Left renal pelvis (tissue), 4 donors: Measurements from ENCODE around the gene MYH7. TPM values are rescaled to one million over a fixed set of nuclear protein-coding genes. Genes with fewer than 3 reads are reported as not detected.

Experiments
- DNase-seq, 4 donors: peaks; one replicate each; pipeline ENCODE4 v3.0.0-alpha.2; 2013; ENCODE audit warnings: low read depth in 4 of 4, low spot score in 3 of 4
- polyA plus RNA-seq, 4 donors: library from polyadenylated mRNA; unstranded; fragments of 120-200 nt; gene quantifications; one replicate each; pipeline ENCODE4 v1.2.1, GENCODE V29; 2013; ENCODE audit not compliant: insufficient read length in 4 of 4

MYH7 gene
- polyA plus RNA-seq, 4 donors, result 0.10 to 0.30 (median 0.21) TPM

DNA sequence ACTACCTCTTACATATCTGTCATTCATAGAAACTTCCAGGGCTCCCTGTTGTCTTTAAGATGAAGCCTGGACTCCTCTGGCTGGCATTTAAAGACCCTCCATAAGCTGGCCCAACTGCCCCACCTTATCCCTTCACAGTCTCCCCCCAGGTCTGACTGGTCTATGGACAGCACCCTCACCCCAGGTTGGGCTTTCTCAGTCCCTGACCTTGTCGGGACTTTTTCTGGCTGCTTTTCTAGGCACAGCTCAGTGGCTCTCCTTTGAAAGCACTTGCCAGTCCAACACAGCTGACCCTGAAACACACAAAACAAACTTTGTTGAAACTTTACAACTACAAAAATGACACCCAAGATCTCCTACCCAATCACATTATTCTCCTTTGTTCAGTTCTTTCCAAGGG, 13.9 kb upstream of the MYH7 start:
- no peak for DNase-seq

DNA sequence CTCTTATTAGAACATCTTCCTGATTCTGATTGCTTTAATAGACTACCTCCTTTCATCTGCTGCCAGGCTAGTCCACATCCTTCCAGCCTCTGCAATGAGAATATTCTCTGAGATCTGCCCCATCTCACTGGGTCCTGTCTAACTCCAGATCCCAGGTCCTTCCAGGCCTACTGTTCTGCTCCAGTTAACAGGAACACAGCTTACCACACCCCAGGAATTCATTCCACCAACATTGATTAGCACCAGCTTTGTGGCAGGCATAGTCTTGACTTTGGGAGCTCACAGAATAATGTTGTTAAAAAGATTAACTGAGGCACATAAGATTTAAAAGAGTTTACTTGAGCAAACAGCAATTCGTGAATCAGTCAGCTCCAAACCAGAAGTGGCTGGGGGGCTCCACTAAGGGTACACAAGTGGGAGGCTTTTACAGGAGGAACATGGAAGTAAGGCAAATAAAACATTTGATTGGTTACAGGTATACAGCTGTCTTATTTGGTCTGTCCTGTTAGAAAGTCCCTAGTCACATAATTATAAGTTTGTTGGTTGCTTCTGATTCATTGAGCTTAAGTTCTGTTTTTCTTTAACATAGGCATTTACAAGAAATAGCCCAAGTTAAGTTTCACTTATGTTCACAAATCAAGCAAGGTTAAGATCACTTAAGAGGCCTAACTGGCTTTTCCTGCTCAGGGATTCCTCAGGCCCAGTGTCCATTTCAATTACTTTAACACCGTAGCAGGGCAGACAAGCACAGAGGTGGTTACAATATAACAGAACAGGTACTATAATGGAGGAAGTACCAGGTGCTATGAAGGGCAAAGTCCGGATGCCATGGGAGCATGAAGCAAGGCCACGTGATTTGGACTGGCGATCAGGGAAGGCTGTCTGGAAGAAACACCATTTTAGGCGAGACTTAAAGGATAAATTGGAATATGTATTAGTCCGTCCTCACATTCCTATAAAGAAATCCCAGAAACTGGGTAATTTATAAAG, 12.2 kb upstream of the MYH7 start:
- DNase-seq, result no peak

DNA sequence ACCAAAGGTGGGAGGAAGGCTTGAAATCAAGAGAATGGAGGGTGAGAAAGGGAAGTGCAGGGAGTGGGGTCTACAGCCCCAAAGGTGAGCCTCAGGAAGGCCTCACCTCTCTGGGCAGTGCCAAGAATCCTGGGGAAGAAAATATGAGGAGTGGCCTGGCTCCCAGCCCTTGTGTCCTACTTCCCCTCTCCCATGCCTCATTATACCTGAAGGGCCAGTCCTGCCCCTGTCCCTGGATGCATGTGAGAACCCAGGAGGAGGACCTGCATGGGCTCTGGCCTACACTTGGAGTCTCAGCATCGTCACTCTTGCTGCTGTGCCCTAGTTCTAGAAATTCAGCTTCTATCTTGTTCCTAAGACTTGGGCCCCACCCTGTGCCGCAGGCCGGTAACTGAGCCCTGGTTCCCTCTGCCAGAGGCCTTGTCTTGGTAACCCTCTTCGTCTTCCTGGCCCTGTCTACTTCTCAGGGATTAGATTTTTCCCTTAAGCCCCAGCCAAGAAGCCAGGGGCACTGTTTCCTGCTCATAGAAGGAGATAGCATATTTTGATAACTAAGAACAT, 10.9 kb upstream of the MYH7 start:
- DNase-seq, result no peak

DNA sequence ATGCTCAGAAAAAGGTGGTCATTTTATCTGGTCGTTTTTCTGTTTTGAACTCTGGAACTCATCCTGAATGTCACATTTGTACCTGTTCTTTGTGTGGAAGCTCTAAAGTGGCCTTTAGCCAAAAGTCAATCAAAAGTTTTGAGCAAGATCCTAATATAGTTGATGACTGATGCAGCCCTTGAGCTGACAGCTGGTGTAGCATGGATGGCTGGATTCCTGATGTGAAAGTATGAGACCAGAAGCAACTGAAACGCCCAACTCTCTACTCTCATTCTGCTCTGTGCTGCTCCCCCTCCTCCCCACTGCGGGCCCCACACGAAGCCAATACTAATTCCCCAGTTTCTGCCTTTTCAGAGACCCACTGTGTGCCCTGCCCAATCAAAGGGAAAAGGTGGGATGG, 10.3 kb upstream of the MYH7 start:
- no peak for DNase-seq

DNA sequence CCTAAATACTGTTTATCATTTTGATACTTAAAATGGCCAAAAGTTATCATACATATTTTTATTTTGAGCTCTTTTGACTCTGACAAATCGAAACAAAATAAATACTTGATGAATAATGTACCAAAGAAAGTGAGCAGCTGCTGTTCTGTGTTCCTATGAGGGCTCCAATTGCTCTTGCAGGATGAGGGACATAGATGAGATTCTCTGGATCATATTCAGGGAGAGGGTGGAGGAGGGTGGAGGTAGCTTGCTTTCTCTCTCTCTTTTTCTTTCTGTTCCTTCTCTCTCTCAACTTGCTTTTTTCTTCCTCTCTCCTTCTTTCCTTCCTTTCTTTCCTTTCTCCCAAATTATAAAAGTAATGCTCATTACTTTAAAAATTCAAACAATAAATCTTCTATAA, 8.9 kb upstream of the MYH7 start:
- DNase-seq, result no peak

DNA sequence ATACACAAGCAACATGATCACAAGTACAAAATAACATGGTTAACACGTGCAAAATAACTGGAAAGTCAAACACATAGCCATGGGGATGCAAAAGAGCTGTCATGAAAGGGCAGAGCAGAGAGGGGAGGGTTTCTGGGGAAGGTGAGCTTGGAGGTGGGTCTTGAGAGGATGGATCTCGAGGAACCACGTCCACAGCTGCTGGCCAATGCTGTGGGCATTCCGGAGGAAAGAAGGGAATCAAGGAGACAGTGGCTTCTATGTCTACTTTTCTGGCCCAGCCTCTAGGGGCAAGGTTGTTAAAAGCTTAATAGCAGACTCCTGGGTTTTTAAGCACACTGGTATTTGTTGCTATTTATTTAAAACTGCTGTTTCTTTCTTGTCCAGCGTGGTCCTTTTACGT, 8.4 kb upstream of the MYH7 start:
- no peak for DNase-seq

DNA sequence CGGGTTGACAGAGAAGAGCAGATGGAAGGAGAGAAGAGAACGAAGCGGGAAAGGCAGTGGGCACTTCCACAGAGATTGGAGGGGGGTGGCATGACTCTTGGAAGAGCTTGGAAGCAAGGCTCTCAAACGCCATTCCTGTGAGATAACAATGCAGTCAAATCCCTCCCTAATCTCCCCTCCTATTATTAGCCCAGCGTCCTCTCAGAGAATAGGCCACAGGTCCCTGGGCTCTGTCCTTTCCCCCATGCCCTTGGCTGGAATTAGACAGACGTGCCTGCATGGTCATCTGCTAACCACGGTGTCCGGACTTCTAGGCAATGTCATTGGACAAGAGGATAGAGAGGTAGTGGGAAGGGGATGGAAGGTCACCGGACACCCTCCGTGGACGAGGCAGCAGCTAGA, 8.0 kb upstream of the MYH7 start:
- DNase-seq, result no peak

DNA sequence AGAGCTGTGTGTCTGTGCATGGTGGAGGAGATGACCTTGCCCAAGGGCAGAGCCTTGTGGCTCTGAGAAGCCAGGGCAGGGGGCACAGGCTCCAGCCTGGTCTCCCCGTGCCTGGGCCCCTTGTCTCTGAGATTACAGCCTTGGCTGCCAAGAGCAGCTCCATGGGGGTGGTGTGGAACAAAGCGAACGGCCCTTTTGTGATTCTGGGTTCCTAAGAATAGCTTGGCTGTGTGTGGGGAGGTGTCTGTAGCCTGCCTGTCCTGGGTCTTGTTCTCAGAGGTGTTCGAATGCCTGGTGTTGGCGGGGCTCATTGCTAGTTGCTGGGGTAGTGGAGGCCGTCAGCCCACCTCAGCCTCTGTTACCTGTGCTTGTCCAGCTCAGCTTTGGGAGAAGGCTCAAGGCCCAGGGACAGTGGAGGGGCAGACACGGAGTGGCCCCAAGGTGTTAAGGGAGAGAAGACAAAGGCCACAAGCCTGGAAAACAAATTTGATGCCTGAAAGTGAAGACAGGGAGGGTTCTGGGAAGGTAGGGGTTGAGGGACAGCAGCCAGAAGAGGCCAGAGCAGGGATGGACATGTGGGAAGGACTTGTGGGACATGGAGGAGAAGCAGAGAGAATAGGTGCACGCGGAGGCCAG, 7.4 kb upstream of the MYH7 start:
- DNase-seq, result no peak

DNA sequence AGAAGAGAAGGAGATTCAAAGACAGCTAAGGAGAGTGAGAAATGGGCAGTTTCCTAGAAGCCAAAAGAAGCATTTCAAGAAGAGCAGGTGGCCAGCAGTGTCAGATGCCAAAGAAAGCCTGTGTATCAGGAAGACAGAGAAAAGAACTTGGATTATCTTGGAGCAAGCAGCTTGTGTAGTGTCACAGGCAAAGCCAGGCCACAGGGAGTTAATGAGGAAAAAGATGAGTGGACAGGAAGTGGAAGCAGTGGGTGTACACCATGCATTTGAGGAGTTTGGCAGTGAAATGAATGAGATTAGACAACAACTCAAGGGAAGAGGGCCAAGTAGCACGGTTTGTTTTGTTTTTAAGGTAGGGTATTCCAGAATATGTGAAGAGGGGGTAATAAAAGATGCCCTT, 5.6 kb upstream of the MYH7 start:
- no peak for DNase-seq

DNA sequence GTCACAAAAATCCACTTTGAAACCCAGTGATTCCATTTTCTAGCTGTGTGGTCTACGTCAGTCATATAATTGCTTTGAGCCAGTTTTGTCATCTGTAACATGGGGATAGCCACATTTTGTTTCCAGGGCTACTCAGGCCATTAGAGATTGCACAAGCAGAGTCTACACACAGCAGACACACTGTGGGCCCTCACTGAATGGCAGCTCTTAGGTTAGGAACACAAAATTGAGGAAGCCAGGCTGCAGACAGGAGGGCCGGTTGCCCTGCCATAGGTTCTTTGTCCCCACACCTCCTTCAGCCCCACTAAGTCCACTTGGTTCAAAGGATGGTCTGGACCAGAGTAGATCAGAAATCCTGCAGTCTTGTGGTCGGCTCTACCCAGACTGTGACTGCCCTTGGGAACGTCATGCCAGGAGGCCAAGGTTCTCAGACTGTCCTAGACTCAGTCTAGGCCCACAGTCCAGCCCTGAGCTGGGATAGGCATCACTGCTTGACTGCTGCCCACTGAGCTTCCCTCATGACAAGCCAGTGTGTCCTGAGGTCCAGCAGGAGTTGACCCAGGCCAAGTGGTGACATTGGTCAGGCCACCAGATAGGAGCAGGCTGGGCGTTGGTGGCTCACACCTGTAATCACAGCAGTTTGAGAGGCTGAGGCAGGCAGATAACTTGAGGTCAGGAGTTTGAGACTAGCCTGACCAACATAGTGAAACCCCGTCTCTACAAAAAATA, 3.8 kb upstream of the MYH7 start:
- no peak for DNase-seq

DNA sequence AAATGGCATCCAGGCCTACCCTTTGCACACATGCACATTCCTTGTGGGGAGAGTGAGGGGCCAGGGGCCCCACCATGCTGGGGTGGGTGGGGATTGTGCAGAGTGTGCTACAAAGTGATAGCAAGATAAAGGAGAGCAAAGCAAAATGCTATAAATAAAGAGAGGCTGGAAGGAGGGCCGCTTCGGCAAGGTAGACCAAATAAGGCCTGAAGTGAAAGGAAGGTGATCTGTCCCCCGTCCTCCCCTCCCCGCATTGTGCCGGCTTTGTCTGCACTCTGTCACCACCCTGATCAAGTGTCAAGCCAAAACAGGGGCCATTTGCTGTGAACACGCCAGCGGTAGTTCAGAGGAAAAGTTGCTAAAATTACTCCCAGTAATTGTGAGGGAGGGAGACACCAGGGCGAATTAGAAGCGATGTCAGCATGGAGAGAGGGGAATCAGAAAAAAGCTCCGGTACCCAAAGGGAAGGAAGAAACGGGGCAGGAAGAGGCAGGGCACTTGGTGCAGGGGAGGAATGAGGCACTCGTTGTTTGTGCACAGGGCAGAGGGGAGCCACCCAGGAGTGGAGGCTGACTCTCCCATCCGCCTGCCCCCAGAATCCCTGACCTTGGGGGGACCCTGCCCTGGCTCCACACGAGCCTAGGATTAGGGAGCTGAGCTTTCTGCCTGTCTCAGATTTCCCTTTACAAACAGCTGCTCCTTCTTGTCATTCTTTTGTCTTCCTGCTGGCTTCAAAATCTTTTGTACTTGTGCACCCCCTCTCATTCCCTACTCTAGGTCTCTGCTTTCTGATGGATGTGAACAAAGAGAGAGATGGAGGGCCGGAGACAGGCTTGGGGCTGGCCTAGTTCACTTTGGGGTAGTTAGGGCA, 2.9 kb upstream of the MYH7 start:
- no peak for DNase-seq

DNA sequence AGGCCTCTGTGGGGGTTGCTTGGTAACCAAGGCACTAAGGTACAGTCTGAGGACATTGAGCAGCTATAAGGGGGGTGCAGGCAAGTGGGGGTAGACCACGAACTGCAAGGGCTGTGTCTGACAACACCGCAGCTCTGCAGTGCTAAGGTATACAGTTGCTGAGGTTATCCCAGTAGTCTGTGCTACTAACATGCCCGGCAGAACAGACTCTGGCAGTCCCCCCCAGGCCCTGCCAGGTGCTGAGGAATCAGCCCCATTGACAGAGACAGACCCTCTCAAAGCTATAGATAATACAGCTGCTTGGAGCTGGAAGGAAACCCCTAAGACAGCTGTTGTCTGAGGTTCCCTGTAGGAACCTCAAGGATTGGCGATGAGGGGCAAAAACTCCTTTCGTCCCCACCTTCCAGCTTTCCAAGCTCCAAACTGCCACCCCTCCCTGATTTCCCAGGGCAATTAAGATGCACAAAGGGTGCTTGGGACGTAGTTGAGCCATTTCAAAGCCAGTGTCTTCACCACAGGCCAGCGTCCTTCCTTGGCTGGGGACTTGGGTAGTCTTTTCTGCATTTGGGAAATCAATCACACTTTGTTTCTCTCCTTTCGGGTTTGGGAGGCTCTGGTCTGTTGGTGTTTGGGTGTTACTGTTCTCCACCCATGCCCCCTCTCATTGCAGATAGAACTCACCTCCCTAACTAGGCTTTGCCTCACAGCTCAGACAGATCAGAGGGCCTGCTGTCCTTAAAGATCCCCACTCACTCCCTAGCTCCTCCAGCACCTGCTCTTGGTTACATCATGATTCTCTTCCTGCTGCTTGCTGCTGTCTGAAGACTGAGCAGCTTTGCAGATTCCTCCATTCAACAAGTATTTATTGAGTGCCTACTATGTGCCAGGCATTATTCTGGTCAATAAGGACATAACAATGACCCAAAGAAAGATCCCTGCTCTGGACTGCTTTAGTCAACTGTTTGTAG, 2.0 kb upstream of the MYH7 start:
- no peak for DNase-seq

DNA sequence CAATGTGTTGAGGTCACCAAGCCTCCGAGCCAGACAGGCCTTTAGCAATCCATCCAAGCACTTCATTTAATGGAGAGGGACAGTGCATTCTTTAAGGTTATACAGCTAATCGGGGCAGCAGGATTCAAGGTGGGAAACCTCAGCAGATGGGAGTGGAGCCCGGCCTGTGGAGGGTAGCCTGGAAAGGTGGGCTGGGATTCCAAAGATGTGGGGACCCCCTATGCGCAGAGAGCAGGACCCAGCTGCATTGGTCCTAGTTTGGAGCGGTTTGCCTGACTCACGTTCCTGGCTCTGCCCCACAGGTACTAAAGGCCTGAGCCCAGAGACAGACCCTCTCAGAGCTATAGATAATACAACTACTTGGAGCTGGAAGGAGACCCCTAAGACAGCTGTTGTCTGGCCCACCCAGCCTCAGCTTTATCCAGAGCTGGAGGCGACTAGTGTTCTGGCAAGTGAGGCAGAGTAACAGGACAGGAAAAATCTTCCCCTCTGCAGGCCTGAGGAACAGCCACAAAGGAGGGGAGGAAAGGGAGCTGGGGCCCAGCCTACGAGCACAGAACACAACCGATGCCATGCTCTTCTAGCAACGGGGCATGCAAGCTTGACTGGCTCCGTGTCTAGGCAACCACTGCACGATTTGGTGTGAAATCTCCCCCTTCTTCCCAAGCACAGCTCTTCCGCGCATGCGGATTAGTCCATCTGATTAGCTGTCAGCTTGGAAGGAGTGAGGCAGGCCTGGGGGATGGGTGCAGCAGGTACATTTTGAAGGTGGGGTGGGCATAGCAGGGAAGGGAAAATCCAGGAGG, 1.1 kb upstream of the MYH7 start:
- DNase-seq, result peak; percentile 66 to 89 (median 77)

DNA sequence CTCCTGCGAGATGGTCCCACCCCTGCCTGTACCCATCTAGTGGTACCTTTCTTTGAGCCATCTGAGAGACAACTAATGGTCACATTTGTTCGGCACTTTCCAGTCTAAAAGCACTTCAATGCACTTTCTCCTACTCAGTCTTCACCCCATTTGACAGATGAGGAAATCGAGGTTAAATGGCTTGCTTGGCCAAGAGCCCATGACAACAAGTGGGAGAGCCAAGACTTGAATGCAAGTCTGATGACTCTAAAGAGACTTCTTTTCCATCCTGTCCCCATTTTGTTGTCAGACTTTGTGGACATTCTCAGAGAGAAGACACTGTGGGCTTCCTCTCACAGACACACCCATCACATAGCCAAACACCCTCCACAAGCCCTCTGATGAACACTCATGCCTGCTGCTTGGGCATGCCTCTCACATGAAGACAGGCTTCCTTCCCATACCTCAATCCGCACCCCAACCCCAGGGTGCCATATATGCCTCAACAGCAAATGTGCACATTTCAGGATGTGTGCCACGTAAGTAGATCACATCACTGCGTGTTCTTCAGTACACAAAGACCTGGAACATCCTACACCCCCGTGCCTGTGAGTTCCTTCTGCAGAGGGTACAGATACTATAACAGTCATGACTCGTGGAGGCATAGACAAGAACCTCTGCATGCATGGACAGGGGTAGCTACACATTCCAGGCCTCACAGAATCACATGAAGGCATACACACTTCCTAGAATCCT, 805 bp downstream of the MYH7 start:
- DNase-seq, result no peak

DNA sequence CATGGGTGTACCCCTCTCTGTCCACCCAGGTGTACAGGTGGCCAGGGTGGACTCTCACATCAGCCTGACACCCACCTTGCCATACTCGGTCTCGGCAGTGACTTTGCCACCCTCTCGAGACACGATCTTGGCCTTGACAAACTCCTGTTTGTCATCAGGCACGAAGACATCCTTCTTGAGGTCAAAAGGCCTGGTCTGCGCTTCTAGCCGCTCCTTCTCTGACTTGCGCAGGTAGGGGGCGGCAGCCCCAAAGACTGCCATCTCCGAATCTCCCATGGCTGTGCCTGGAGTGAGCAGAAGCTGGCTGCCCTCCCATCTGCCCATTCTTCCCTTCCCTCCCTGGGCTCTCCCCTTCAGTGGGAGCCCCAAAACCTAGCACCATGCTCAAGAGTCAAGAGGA, 2.0 kb downstream of the MYH7 start:
- no peak for DNase-seq

DNA sequence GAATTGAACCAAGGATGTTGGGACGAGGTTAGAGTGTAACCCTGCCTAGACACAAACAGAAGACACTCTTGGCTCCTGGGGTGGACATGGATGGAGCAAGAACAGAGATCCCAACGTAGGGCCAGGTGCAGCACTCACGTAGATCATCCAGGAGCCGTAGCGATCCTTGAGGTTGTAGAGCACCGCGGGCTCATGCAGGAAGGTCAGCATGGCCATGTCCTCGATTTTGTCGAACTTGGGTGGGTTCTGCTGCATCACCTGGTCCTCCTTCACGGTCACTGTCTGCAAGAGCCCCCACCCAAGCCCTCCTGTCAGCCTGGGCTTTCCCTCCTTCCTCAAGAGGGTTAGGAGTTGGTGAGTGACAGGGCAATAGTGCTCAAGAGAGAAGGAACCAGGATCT, 2.5 kb downstream of the MYH7 start:
- DNase-seq, result no peak

DNA sequence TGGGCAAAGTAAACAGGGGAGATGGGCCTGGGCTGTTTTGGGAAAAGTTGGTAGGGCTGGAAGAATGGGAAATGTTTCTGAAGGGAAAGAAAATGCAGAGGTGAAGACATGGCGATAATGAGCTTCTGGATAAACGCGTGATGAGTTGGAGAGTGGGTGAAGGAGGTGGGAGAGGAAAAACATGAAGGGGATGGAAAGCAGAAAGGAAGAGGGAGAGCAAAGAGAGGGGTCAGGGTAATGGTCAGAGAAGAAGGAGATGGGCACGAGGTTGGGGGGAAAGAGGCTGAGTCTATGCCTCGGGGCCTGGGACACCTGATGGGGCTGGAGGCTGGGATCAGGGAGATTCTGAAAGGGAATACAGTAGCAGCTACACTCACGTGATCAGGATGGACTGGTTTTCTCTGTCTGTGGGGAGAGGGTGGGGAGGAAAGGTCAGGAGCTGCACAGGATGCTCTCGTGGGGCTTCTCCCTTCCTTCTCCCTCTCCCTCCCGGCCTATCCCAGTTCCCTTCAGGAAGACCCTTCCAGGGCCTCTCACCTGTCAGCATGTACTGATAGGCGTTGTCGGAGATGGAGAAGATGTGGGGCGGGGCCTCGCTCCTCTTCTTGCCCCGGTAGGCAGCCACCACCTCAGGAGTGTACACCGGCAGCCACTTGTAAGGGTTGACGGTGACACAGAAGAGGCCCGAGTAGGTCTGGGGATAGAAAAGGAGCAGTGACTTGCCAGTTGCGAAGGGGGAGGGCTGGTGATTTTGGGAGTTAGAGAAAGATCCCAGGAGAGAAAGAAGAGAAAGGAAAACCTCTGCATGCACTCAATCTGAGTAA, 3.1 kb downstream of the MYH7 start:
- DNase-seq, result no peak
